Thoracic aorta (tissue), 2 donors: ENCODE measurements around the gene PIGT. TPM values are rescaled to one million over a fixed set of nuclear protein-coding genes. Genes with fewer than 3 reads are reported as not detected.
A peak's percentile ranks its signal among the peaks of the same experiment; 100 is the strongest.

Experiments used
- ATAC-seq: fragments of 150-250 bp; one replicate; pipeline ENCODE4 v1.8.0; 2017; ENCODE audit warnings: low read depth; ENCODE audit not compliant: insufficient number of reproducible peaks, low FRiP score
- DNase-seq: peaks from one replicate; pipeline ENCODE4 v3.0.0-alpha.2; 2020; ENCODE audit warnings: low spot score
- H3K27ac ChIP-seq, 2 donors: fragments of 200-600 bp; sonication (generic); 1 replicate in 1 of 2; 2 replicates in 1 of 2; pipeline ENCODE4 v1.5.1; 2016; ENCODE audit warnings: mild to moderate bottlenecking in 2 of 2, moderate library complexity in 2 of 2
- H3K27me3 ChIP-seq: fragments of 200-600 bp; sonication (generic); replicated peaks from 2 replicates; pipeline ENCODE4 v1.6.0; 2016; ENCODE audit warnings: mild to moderate bottlenecking; ENCODE audit not compliant: insufficient read depth
- H3K36me3 ChIP-seq: fragments of 200-600 bp; sonication (generic); one replicate; pipeline ENCODE4 v1.5.1; 2016
- H3K4me1 ChIP-seq, 2 donors: fragments of 200-600 bp; sonication (generic); 1 replicate in 1 of 2; 2 replicates in 1 of 2; pipeline versions ENCODE4 v1.5.1 to v1.6.0; 2016; ENCODE audit warnings: low read depth in 2 of 2, mild to moderate bottlenecking in 1 of 2; ENCODE audit not compliant: control insufficient read depth in 1 of 2
- H3K4me3 ChIP-seq: fragments of 200-600 bp; sonication (generic); 2 replicates; pipeline ENCODE4 v1.5.1; 2016; ENCODE audit warnings: mild to moderate bottlenecking
- H3K9me3 ChIP-seq: fragments of 200-600 bp; sonication (generic); 2 replicates; pipeline ENCODE4 v1.5.1; 2016
- CTCF ChIP-seq: fragments of 200-600 bp; sonication (generic); IDR thresholded peaks from one replicate; pipeline ENCODE4 v1.5.1; 2019; ENCODE audit warnings: antibody characterized with exemption
- total RNA-seq, 2 donors: library from RNA; depleted of rRNA; stranded (reverse); fragments of >200 nt; gene quantifications; one replicate each; pipeline versions ENCODE4 v1.1.0 to v1.2.3, GENCODE V29; 2016

PIGT gene
- total RNA-seq, 2 donors from 2014 or later: 117 to 169 TPM

GRCh38 chr20:45374966-45375365, 41.0 kb upstream of the PIGT start:
- no peak for TF ChIP-seq CTCF
- Histone ChIP-seq H3K27ac (peak overlapping the region; percentile 42 to 58), H3K9me3 (no peaks in the 10 kb centered on the region), H3K36me3 (no peaks in the 10 kb centered on the region), H3K4me1 (peaks cover 4 to 15% of the 10 kb centered on the region in 2 donors), H3K27me3 (no peaks in the 10 kb centered on the region), H3K4me3 (no peak overlapping the region)
- ATAC-seq: no peak
- DNase-seq: no peak

GRCh38 chr20:45377269-45377668, 38.7 kb upstream of the PIGT start:
- no peaks in the 10 kb centered on the region for H3K36me3 ChIP-seq
- DNase-seq: no peak
- no peaks in the 10 kb centered on the region for H3K27me3 ChIP-seq
- peaks cover 3 to 10% of the 10 kb centered on the region in 2 donors for H3K4me1 ChIP-seq
- ATAC-seq: no peak
- H3K9me3 ChIP-seq: no peaks in the 10 kb centered on the region
- no peak overlapping the region for H3K4me3 ChIP-seq
- H3K27ac ChIP-seq: no peak overlapping the region
- TF ChIP-seq CTCF: no peak

GRCh38 chr20:45378191-45378590, 37.8 kb upstream of the PIGT start, which contains the start of gene TP53TG5:
TSS of gene TP53TG5 (minus strand) at chr20:45378325. CDS start at chr20:45378236, 89 bp downstream.
- Histone ChIP-seq H3K36me3 (no peaks in the 10 kb centered on the region), H3K4me3 (no peak within 1 kb of the TSS), H3K27ac (no peak within 1 kb of the TSS), H3K9me3 (no peaks in the 10 kb centered on the region), H3K4me1 (peaks cover 0 to 4% of the 10 kb centered on the region in 2 donors), H3K27me3 (no peaks in the 10 kb centered on the region)
- no peak for TF ChIP-seq CTCF
- ATAC-seq (no peak), DNase-seq (no peak)

GRCh38 chr20:45387274-45387673, 28.7 kb upstream of the PIGT start:
- ATAC-seq (no peak), DNase-seq (no peak)
- no peaks in the 10 kb centered on the region for H3K4me1 ChIP-seq
- H3K36me3 ChIP-seq: no peaks in the 10 kb centered on the region
- no peaks in the 10 kb centered on the region for H3K9me3 ChIP-seq
- no peak for TF ChIP-seq CTCF
- no peak overlapping the region for H3K4me3 ChIP-seq
- no peak overlapping the region for H3K27ac ChIP-seq
- H3K27me3 ChIP-seq: no peaks in the 10 kb centered on the region

- no peak for DNase-seq
- no peaks in the 10 kb centered on the region for H3K36me3 ChIP-seq
- no peak overlapping the region for H3K27ac ChIP-seq
- no peaks in the 10 kb centered on the region for H3K27me3 ChIP-seq
- no peaks in the 10 kb centered on the region for H3K9me3 ChIP-seq
- no peak overlapping the region for H3K4me3 ChIP-seq
- no peak for ATAC-seq
- no peaks in the 10 kb centered on the region for H3K4me1 ChIP-seq
- no peak for TF ChIP-seq CTCF
Measured at GRCh38 chr20:45390931-45391330, 25.0 kb upstream of the PIGT start.
